CD8-positive, alpha-beta memory T cell (primary cell): ENCODE measurements around the gene PLA2G2A. TPM values are rescaled to one million over a fixed set of nuclear protein-coding genes. Genes with fewer than 3 reads are reported as not detected.
A peak's percentile ranks its signal among the peaks of the same experiment; 100 is the strongest.

Experiments
- CTCF ChIA-PET: fragments of 350-600 bp; sonication (Branson Sonifier 250); formaldehyde crosslinking; loops from one replicate; lab custom pipeline; 2021; ENCODE audit warnings: antibody characterized with exemption; lab: Charles Lee
- POLR2A ChIA-PET: fragments of 350-600 bp; sonication (Branson Sonifier 250); formaldehyde crosslinking; loops from one replicate; lab custom pipeline; 2021; ENCODE audit warnings: antibody characterized with exemption; lab: Charles Lee
- DNase-seq, 5 donors: peaks; one replicate each; pipeline versions ENCODE4 v3.0.0 to v3.0.0-alpha.2; 2020 to 2022; ENCODE audit warnings: mixed read lengths in 1 of 5
- H3K27ac ChIP-seq: one replicate; pipeline ENCODE4 v1.7.0; 2013; ENCODE audit warnings: low read depth, mild to moderate bottlenecking, low read length, moderate library complexity
- H3K27me3 ChIP-seq: 2 replicates; pipeline ENCODE4 v1.7.0; 2013; ENCODE audit warnings: low read length, mild to moderate bottlenecking; ENCODE audit not compliant: insufficient read depth, poor library complexity, severe bottlenecking
- H3K36me3 ChIP-seq: 2 replicates; pipeline ENCODE4 v1.7.0; 2013; ENCODE audit warnings: mild to moderate bottlenecking, low read length, moderate library complexity; ENCODE audit not compliant: insufficient read depth
- H3K4me1 ChIP-seq: 2 replicates; pipeline ENCODE4 v1.7.0; 2013; ENCODE audit warnings: mild to moderate bottlenecking, low read length, moderate library complexity; ENCODE audit not compliant: insufficient read depth
- H3K4me3 ChIP-seq: 2 replicates; pipeline ENCODE4 v1.7.0; 2013; ENCODE audit warnings: mild to moderate bottlenecking, low read length
- H3K9me3 ChIP-seq: 2 replicates; pipeline ENCODE4 v1.7.0; 2013; ENCODE audit warnings: mild to moderate bottlenecking, low read length
- H3K27ac Mint-ChIP-seq, 8 donors: one replicate each; pipeline ENCODE4 v1.8.0; 2020 to 2021; ENCODE audit warnings: mixed read lengths in 8 of 8, mild to moderate bottlenecking in 6 of 8, inconsistent platforms in 3 of 8, moderate library complexity in 3 of 8
- H3K27me3 Mint-ChIP-seq, 2 donors: one replicate each; pipeline ENCODE4 v1.8.0; 2020 to 2021; ENCODE audit warnings: mixed read lengths in 2 of 2, mild to moderate bottlenecking in 1 of 2, moderate library complexity in 1 of 2
- H3K36me3 Mint-ChIP-seq, 3 donors: one replicate each; pipeline ENCODE4 v1.8.0; 2020 to 2021; ENCODE audit warnings: mixed read lengths in 3 of 3, inconsistent platforms in 1 of 3, mild to moderate bottlenecking in 1 of 3
- H3K4me1 Mint-ChIP-seq, 3 donors: one replicate each; pipeline ENCODE4 v1.8.0; 2020 to 2021; ENCODE audit warnings: mixed read lengths in 3 of 3, inconsistent platforms in 1 of 3, mild to moderate bottlenecking in 1 of 3
- H3K4me3 Mint-ChIP-seq, 7 donors: one replicate each; pipeline ENCODE4 v1.8.0; 2020 to 2021; ENCODE audit warnings: mixed read lengths in 7 of 7, mild to moderate bottlenecking in 6 of 7, moderate library complexity in 4 of 7, inconsistent platforms in 2 of 7
- H3K9me3 Mint-ChIP-seq, 5 donors: one replicate each; pipeline ENCODE4 v1.8.0; 2020 to 2022; ENCODE audit warnings: mixed read lengths in 5 of 5, mild to moderate bottlenecking in 3 of 5, moderate library complexity in 2 of 5, inconsistent platforms in 1 of 5
- polyA plus RNA-seq: library from polyadenylated mRNA; unstranded; fragments of 300-500 nt; fragmentation: Illumina TruSeq; gene quantifications from one replicate; pipeline ENCODE4 v1.2.3, GENCODE V29; 2021
- total RNA-seq, 2 experiments: library from RNA; stranded (reverse); gene quantifications; one replicate each; pipeline ENCODE4 v1.2.3, GENCODE V29; 2021

Gene PLA2G2A
- total and polyA plus RNA-seq, 3 experiments from 2014 or later = not detected

DNA sequence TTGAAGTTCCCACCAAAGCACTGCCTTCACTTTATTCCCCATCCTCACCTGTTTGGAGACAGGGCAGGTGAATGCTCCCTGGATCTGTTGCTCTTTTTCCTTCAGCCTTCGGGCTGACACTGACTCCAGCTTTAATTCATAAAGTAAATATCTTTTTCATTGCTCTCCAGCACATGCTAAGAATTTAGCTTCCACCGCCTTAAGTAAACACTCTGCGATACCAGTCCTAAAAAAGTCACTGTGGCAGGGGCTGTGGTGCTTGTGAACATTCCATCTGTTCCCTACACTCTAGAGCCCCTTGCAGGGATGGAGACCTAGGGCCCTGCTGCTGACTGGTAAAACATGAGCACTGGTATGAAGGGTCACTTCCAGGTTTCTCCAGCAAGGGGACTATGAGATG lies 896 bp upstream of the PLA2G2A start:
- no peaks in the 10 kb centered on the region for H3K36me3 Mint-ChIP-seq
- H3K4me3 ChIP-seq = no peak overlapping the region
- POLR2A ChIA-PET = no interaction called here
- no peak overlapping the region for H3K27ac ChIP-seq
- no peaks in the 10 kb centered on the region for H3K9me3 Mint-ChIP-seq
- no peaks in the 10 kb centered on the region for H3K9me3 ChIP-seq
- no peaks in the 10 kb centered on the region for H3K4me1 ChIP-seq
- H3K4me3 Mint-ChIP-seq = no peak overlapping the region
- CTCF ChIA-PET = no interaction called here
- H3K4me1 Mint-ChIP-seq = no peaks in the 10 kb centered on the region
- H3K27me3 Mint-ChIP-seq = peaks cover 7 to 27% of the 10 kb centered on the region in 2 donors
- DNase-seq = no peak
- peak overlapping the region in 1 of 8 donors; percentile 27 for H3K27ac Mint-ChIP-seq
- no peaks in the 10 kb centered on the region for H3K27me3 ChIP-seq
- no peaks in the 10 kb centered on the region for H3K36me3 ChIP-seq

DNA sequence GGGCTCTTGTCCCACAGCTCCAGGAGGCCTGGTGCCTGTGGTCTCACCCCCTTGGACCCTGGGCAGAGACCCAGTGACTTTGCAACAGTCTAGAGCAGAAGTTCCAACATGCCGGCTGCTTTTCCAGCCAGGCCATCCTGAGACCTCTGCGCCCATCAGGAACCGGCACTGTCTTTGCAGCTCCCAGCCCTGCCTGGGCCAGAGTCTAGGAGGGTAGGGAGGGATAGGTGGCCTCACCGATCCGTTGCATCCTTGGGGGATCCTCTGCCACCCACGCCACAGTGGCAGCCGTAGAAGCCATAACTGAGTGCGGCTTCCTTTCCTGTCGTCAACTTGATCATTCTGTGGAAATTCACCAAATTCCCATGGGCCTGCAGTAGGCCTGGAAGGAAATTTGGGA lies 1.3 kb downstream of the PLA2G2A start:
- H3K4me3 Mint-ChIP-seq = no peak overlapping the region
- no peaks in the 10 kb centered on the region for H3K36me3 Mint-ChIP-seq
- Histone ChIP-seq H3K4me1 (no peaks in the 10 kb centered on the region), H3K9me3 (no peaks in the 10 kb centered on the region), H3K27ac (no peak overlapping the region), H3K27me3 (no peaks in the 10 kb centered on the region), H3K4me3 (no peak overlapping the region), H3K36me3 (no peaks in the 10 kb centered on the region)
- peaks cover 14 to 39% of the 10 kb centered on the region in 2 donors for H3K27me3 Mint-ChIP-seq
- DNase-seq = no peak
- ChIA-PET POLR2A (interaction anchor here (0.8 kb wide), 1 partner anchor 93 kb away, joined by 3 read pairs; no protein-coding TSS in a partner anchor), CTCF (no interaction called here)
- H3K4me1 Mint-ChIP-seq = no peaks in the 10 kb centered on the region
- H3K9me3 Mint-ChIP-seq = no peaks in the 10 kb centered on the region
- no peak overlapping the region for H3K27ac Mint-ChIP-seq

DNA sequence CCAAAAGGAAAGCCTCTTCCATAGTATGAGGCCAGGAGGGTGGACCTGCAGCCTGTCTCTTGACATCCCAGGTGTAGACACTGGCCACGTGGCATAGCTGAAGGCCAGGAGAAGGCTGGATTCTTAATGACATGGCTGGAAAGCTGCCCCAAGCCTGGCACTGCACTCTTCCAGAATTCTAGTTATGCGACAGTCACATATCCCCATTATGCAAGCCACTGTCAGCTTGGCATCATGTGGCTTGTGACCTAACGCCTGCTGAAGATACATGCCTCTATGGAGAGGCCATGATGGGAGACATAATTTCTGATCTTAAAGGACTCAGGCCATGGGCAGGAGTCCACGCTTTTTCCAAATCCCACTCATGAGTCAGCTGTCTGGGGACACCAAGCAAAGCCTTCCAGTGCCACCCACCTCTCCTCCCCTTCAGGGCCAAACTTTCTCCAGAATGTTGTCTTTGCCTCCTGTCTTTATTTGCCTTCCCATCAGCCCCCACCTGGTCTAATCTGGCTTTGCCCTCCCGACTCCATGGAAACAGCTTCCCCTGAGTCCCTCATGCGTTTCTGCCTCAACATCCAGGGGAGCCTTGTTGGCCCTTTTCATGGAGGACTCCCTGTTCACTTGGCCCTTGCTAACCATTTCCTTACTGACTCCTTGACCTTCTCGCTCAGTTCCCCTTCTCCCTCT lies 3.0 kb downstream of the PLA2G2A start:
- no peaks in the 10 kb centered on the region for H3K9me3 ChIP-seq
- Mint-ChIP-seq H3K27ac (peak overlapping the region in 1 of 8 donors; percentile 22), H3K36me3 (no peaks in the 10 kb centered on the region), H3K4me3 (no peak overlapping the region), H3K9me3 (no peaks in the 10 kb centered on the region), H3K27me3 (peaks cover 14 to 43% of the 10 kb centered on the region in 2 donors), H3K4me1 (no peaks in the 10 kb centered on the region)
- no peaks in the 10 kb centered on the region for H3K4me1 ChIP-seq
- H3K27ac ChIP-seq = no peak overlapping the region
- no peak for DNase-seq
- H3K36me3 ChIP-seq = no peaks in the 10 kb centered on the region
- no peak overlapping the region for H3K4me3 ChIP-seq
- no peaks in the 10 kb centered on the region for H3K27me3 ChIP-seq
- ChIA-PET CTCF (no interaction called here), POLR2A (no interaction called here)

DNA sequence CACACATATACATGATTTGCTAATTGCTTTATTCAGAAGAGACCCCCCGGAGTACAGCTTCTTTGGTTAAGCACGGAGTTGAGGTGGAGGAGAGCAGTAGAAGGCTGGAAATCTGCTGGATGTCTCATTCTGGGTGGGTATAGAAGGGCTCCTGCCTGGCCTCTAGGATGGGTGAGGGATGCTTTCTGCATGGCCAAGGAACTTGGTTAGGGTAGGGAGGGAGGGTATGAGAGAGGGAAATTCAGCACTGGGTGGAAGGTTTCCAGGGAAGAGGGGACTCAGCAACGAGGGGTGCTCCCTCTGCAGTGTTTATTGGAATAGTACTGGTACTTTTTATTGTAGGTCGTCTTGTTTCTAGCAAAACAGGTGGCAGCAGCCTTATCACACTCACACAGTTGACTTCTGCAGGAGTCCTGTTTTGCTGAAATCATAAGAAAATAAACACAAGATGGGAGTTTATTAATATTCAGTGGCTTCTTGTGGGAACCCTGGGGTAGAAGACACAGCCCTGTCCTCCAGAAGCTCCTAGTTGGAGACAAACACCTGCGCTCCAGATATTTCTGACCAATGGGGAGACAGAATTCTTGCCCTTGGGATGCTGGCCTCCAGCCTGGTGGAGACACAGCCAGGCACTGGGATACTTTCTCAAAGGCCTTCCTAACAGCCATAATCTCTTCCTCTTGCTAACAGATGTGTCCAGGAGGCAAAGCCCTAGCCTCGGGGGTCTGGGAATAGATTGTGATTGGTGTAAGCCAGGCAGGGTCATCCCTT lies 3.8 kb downstream of the PLA2G2A start:
- no peak for DNase-seq
- Histone ChIP-seq H3K4me1 (no peaks in the 10 kb centered on the region), H3K36me3 (no peaks in the 10 kb centered on the region), H3K4me3 (no peak overlapping the region), H3K27ac (no peak overlapping the region), H3K9me3 (no peaks in the 10 kb centered on the region), H3K27me3 (no peaks in the 10 kb centered on the region)
- no peak overlapping the region for H3K27ac Mint-ChIP-seq
- no peaks in the 10 kb centered on the region for H3K36me3 Mint-ChIP-seq
- CTCF ChIA-PET = interaction anchor here (1.0 to 1.7 kb wide), 3 partner anchors 176 to 220 kb away, joined by 3 to 6 read pairs (median 3); no protein-coding TSS in a partner anchor
- POLR2A ChIA-PET = no interaction called here
- H3K4me1 Mint-ChIP-seq = no peaks in the 10 kb centered on the region
- H3K9me3 Mint-ChIP-seq = no peaks in the 10 kb centered on the region
- peaks cover 17 to 50% of the 10 kb centered on the region in 2 donors for H3K27me3 Mint-ChIP-seq
- H3K4me3 Mint-ChIP-seq = no peak overlapping the region

DNA sequence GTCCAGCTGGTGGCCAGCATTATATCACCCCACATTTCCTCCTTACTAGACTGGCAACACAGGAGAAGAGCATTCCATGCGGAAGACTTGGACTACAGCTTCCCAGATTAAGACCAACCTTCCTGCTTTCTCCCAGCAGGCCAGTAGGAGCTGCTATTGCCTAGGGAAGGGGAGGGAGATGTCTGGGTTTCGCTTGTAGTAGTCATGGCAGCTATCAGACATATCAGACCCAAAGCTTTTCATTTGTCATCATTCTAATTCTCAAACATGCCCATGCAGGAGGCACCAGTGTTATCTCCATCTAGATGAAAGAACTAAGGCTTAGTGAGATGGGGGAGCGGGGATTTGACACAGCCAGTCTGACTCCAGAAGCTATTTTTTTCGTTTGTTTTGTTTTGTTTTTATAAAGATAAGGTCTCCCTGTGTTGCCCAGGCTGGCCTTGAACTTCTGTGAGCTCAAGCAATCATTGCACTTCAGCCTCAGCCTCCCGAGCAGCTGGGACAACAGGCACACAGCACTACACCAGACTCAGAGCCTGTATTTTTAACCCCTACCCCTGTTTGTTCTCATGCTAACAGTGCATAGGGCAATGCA lies 4.5 kb downstream of the PLA2G2A start:
- no peaks in the 10 kb centered on the region for H3K4me1 ChIP-seq
- no peaks in the 10 kb centered on the region for H3K36me3 ChIP-seq
- no peak overlapping the region for H3K4me3 ChIP-seq
- no peak overlapping the region for H3K27ac ChIP-seq
- H3K27me3 Mint-ChIP-seq = peaks cover 20 to 57% of the 10 kb centered on the region in 2 donors
- H3K9me3 Mint-ChIP-seq = no peaks in the 10 kb centered on the region
- H3K27ac Mint-ChIP-seq = peak overlapping the region in 1 of 8 donors; percentile 21
- no peaks in the 10 kb centered on the region for H3K36me3 Mint-ChIP-seq
- no peaks in the 10 kb centered on the region for H3K4me1 Mint-ChIP-seq
- ChIA-PET CTCF (interaction anchor here (1.0 to 1.7 kb wide), 3 partner anchors 177 to 220 kb away, joined by 3 to 6 read pairs (median 3); no protein-coding TSS in a partner anchor), POLR2A (no interaction called here)
- H3K27me3 ChIP-seq = no peaks in the 10 kb centered on the region
- no peaks in the 10 kb centered on the region for H3K9me3 ChIP-seq
- peak in 3 of 5 donors; percentile 6 to 20 (median 8) for DNase-seq
- H3K4me3 Mint-ChIP-seq = no peak overlapping the region

DNA sequence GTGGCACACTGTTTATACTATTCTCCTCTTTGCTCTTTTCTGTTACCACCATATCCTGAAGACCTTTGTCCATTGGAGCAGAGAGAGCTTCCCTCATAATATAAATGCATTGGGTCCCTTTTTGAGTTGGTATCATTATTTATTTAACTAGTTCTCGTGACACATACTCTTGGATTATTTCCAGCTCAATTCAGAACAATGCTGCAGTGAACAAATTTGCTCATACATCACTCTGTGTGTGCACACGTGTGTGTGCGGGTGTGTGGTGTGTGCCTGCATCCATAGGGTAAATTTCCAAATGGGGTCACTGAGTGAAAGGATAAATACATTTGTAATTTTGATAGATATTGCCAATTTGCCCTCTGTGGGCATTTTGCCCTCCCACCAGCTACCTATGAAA lies 5.8 kb downstream of the PLA2G2A start:
- Mint-ChIP-seq H3K4me3 (no peak overlapping the region), H3K27ac (no peak overlapping the region), H3K27me3 (peaks cover 17 to 52% of the 10 kb centered on the region in 2 donors), H3K4me1 (no peaks in the 10 kb centered on the region), H3K36me3 (no peaks in the 10 kb centered on the region), H3K9me3 (no peaks in the 10 kb centered on the region)
- no peaks in the 10 kb centered on the region for H3K9me3 ChIP-seq
- H3K27me3 ChIP-seq = no peaks in the 10 kb centered on the region
- ChIA-PET POLR2A (no interaction called here), CTCF (interaction anchor here (0.6 kb wide), 1 partner anchor 23 kb away, joined by 3 read pairs; no protein-coding TSS in a partner anchor)
- no peak overlapping the region for H3K4me3 ChIP-seq
- no peaks in the 10 kb centered on the region for H3K4me1 ChIP-seq
- no peak for DNase-seq
- H3K36me3 ChIP-seq = no peaks in the 10 kb centered on the region
- no peak overlapping the region for H3K27ac ChIP-seq

DNA sequence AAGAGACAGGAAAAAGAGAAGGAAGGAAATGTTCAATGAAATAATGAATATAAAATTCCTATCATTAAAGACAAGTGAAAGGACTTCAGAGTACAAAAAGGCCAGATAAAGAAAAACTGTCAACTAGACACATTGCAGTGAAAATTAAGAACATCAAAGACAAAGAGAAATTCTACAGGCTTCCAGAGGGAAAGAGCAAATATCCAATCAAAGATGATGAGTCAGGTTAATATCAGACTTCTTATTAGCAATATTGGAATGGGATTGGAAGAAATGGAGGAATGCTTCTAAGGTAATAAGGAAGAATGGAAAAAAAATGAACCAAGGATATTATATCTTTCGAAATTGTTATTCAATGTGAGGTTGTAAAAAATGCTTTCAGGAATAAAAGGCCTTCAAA lies 7.8 kb downstream of the PLA2G2A start:
- H3K27ac ChIP-seq = no peak overlapping the region
- H3K4me3 ChIP-seq = no peak overlapping the region
- Mint-ChIP-seq H3K27me3 (peaks cover 18 to 53% of the 10 kb centered on the region in 2 donors), H3K4me1 (no peaks in the 10 kb centered on the region), H3K9me3 (no peaks in the 10 kb centered on the region), H3K36me3 (no peaks in the 10 kb centered on the region), H3K4me3 (no peak overlapping the region), H3K27ac (no peak overlapping the region)
- H3K9me3 ChIP-seq = no peaks in the 10 kb centered on the region
- H3K27me3 ChIP-seq = no peaks in the 10 kb centered on the region
- H3K4me1 ChIP-seq = no peaks in the 10 kb centered on the region
- DNase-seq = no peak
- CTCF ChIA-PET = no interaction called here
- no peaks in the 10 kb centered on the region for H3K36me3 ChIP-seq
- POLR2A ChIA-PET = no interaction called here
